ENCODE results near the gene PRIM1. TPM values are rescaled to one million over a fixed set of nuclear protein-coding genes. Genes with fewer than 3 reads are reported as not detected.
"Not testable (repeated sequence)": the region's sequence is repeated elsewhere in the genome, so short reads cannot be mapped to it uniquely, and the experiment has no call there.

Gene PRIM1
- total RNA-seq, 1 donor from 2014 or later: 9.3 TPM

- no peaks in the 10 kb centered on the region for H3K36me3 ChIP-seq
- no peak for TF ChIP-seq CTCF (IDR thresholded peaks at IDR 0.05)
- no peak overlapping the region for H3K27ac ChIP-seq
- H3K9me3 ChIP-seq: no peaks in the 10 kb centered on the region
- H3K4me3 ChIP-seq: no peak overlapping the region
- no peaks in the 10 kb centered on the region for H3K27me3 ChIP-seq
- ATAC-seq (no peak), DNase-seq (no peak)
- peaks cover 17% of the 10 kb centered on the region for H3K4me1 ChIP-seq
- intact Hi-C loops (cut with DNase I): no loop called here
These were observed 1.4 kb upstream of the PRIM1 start for GRCh38 chr12:56753566-56753965.

GRCh38 chr12:56750596-56750995, 1.5 kb downstream of the PRIM1 start:
- Histone ChIP-seq H3K4me1 (peaks cover 17% of the 10 kb centered on the region), H3K36me3 (peaks cover 17% of the 10 kb centered on the region)
- H3K9me3 ChIP-seq; intact Hi-C loops (cut with DNase I); H3K27ac ChIP-seq; DNase-seq; H3K4me3 ChIP-seq; H3K27me3 ChIP-seq; ATAC-seq: not testable (repeated sequence)

GRCh38 chr12:56749853-56750252, 2.3 kb downstream of the PRIM1 start:
- Histone ChIP-seq H3K9me3 (no peaks in the 10 kb centered on the region), H3K27ac (no peak overlapping the region), H3K4me3 (no peak overlapping the region), H3K4me1 (peaks cover 17% of the 10 kb centered on the region), H3K27me3 (no peaks in the 10 kb centered on the region), H3K36me3 (peaks cover 22% of the 10 kb centered on the region)
- ATAC-seq (no peak), DNase-seq (no peak)
- no peak for TF ChIP-seq CTCF (IDR thresholded peaks at IDR 0.05)
- intact Hi-C loops (cut with DNase I): no loop called here

GRCh38 chr12:56749359-56749758, 2.8 kb downstream of the PRIM1 start:
- peaks cover 27% of the 10 kb centered on the region for H3K36me3 ChIP-seq
- DNase-seq (no peak), ATAC-seq (no peak)
- H3K4me1 ChIP-seq: peaks cover 17% of the 10 kb centered on the region
- intact Hi-C loops (cut with DNase I): no loop called here
- H3K27me3 ChIP-seq: no peaks in the 10 kb centered on the region
- H3K4me3 ChIP-seq: no peak overlapping the region
- H3K27ac ChIP-seq: no peak overlapping the region
- no peaks in the 10 kb centered on the region for H3K9me3 ChIP-seq
- TF ChIP-seq CTCF (IDR thresholded peaks at IDR 0.05): no peak

GRCh38 chr12:56728139-56728861, 23.8 kb downstream of the PRIM1 start:
- no peak for TF ChIP-seq CTCF (IDR thresholded peaks at IDR 0.05)
- Histone ChIP-seq H3K9me3 (no peaks in the 10 kb centered on the region), H3K36me3 (peaks cover 19% of the 10 kb centered on the region), H3K27me3 (no peaks in the 10 kb centered on the region), H3K4me3 (no peak overlapping the region), H3K4me1 (peaks cover 6% of the 10 kb centered on the region), H3K27ac (no peak overlapping the region)
- ATAC-seq: no peak
- peak; percentile 9 for DNase-seq
- intact Hi-C loops (cut with DNase I): no loop called here

- ATAC-seq; H3K27me3 ChIP-seq; intact Hi-C loops (cut with DNase I); H3K9me3 ChIP-seq: not testable (repeated sequence)
- H3K27ac ChIP-seq: peak overlapping the region; percentile 93
- H3K36me3 ChIP-seq: peaks cover 11% of the 10 kb centered on the region
- peak; percentile 39 for DNase-seq
- H3K4me1 ChIP-seq: peaks cover 26% of the 10 kb centered on the region
- H3K4me3 ChIP-seq: peak overlapping the region; percentile 85
These were observed 25.9 kb downstream of the PRIM1 start for GRCh38 chr12:56726196-56726675.
